Smooth muscle cell (in vitro differentiated cells): ENCODE measurements around the gene TBXAS1. TPM values are rescaled to one million over a fixed set of nuclear protein-coding genes. Genes with fewer than 3 reads are reported as not detected.

Source experiments
- DNase-seq: peaks from one replicate; lab custom pipeline; 2025; ENCODE audit not compliant: unreplicated experiment; lab: John Stamatoyannopoulos, UW
- H2AFZ ChIP-seq: fragments of 200-600 bp; sonication (generic); 2 replicates; pipeline ENCODE4 v1.6.0; 2016; ENCODE audit warnings: antibody characterized with exemption, low read depth, mild to moderate bottlenecking
- H3F3A ChIP-seq: fragments of 200-600 bp; sonication (generic); 2 replicates; pipeline ENCODE4 v1.6.0; 2017; ENCODE audit warnings: antibody characterized with exemption, low read depth
- H3K27ac ChIP-seq: fragments of 200-600 bp; sonication (generic); 2 replicates; pipeline ENCODE4 v1.5.1; 2016; ENCODE audit warnings: low read depth, mild to moderate bottlenecking
- H3K27me3 ChIP-seq: fragments of 200-600 bp; sonication (generic); 2 replicates; pipeline ENCODE4 v1.6.1; 2016; ENCODE audit warnings: low read depth, mild to moderate bottlenecking
- H3K36me3 ChIP-seq: fragments of 200-600 bp; sonication (generic); 2 replicates; pipeline ENCODE4 v1.5.1; 2016; ENCODE audit warnings: low read depth
- H3K4me1 ChIP-seq: fragments of 200-600 bp; sonication (generic); 2 replicates; pipeline ENCODE4 v1.5.1; 2016; ENCODE audit warnings: low read depth
- H3K4me2 ChIP-seq: fragments of 200-600 bp; sonication (generic); 2 replicates; pipeline ENCODE4 v1.6.0; 2016; ENCODE audit warnings: mild to moderate bottlenecking
- H3K4me3 ChIP-seq: fragments of 200-600 bp; sonication (generic); 2 replicates; pipeline ENCODE4 v1.5.1; 2016; ENCODE audit warnings: mild to moderate bottlenecking
- H3K79me2 ChIP-seq: fragments of 200-600 bp; sonication (generic); 2 replicates; pipeline ENCODE4 v1.6.0; 2016; ENCODE audit warnings: low read depth, mild to moderate bottlenecking
- H3K9ac ChIP-seq: fragments of 200-600 bp; sonication (generic); 2 replicates; pipeline ENCODE4 v1.6.0; 2016; ENCODE audit warnings: low read depth
- H3K9me3 ChIP-seq: fragments of 200-600 bp; sonication (generic); replicated peaks from 2 replicates; pipeline ENCODE4 v1.5.1; 2016; ENCODE audit warnings: low read depth
- H4K20me1 ChIP-seq: fragments of 200-600 bp; sonication (generic); 2 replicates; pipeline ENCODE4 v1.6.0; 2016; ENCODE audit warnings: low read depth
- CTCF ChIP-seq: fragments of 200-600 bp; sonication (generic); IDR thresholded peaks from 2 replicates; pipeline ENCODE4 v1.5.1; 2017; ENCODE audit warnings: borderline replicate concordance, mild to moderate bottlenecking, antibody characterized with exemption; ENCODE audit not compliant: insufficient read depth, poor library complexity, severe bottlenecking
- WGBS: methylation state at CpG from one replicate; pipeline ENCODE4 v1.1.7; 2016; ENCODE audit warnings: low lambda C conversion rate; 5-methylcytosine and 5-hydroxymethylcytosine counted together
- polyA plus RNA-seq: library from polyadenylated mRNA; unstranded; fragments of >200 nt; fragmentation: Nextera tagmentation; extraction: Ambion mirVana; gene quantifications from 2 replicates; pipeline ENCODE4 v1.2.1, GENCODE V29; 2016
- total RNA-seq: library from RNA; depleted of rRNA; stranded (reverse); fragments of >200 nt; gene quantifications from 2 replicates; pipeline ENCODE4 v1.2.3, GENCODE V29; 2014

TBXAS1 gene
- total and polyA plus RNA-seq, 2 experiments from 2014 or later = 0.51 TPM; not detected in 1

GRCh38 chr7:139947021-139947420 lies 118.0 kb downstream of the TBXAS1 start:
- no peaks in the 10 kb centered on the region for H4K20me1 ChIP-seq
- no peaks in the 10 kb centered on the region for H3K36me3 ChIP-seq
- no peak overlapping the region for H3K4me3 ChIP-seq
- 91% methylated on average over 3 of the region's 3 CpGs for WGBS
- no peaks in the 10 kb centered on the region for H3K4me1 ChIP-seq
- no peak for DNase-seq
- no peaks in the 10 kb centered on the region for H3K9me3 ChIP-seq
- no peak for TF ChIP-seq CTCF
- H2AFZ ChIP-seq = no peak overlapping the region
- H3K27ac ChIP-seq = no peak overlapping the region
- H3K27me3 ChIP-seq = no peaks in the 10 kb centered on the region
- H3F3A ChIP-seq = no peaks in the 10 kb centered on the region
- no peak overlapping the region for H3K9ac ChIP-seq
- no peak overlapping the region for H3K4me2 ChIP-seq
- H3K79me2 ChIP-seq = no peaks in the 10 kb centered on the region

- no peak for DNase-seq
- Histone ChIP-seq H3F3A (no peaks in the 10 kb centered on the region), H3K27me3 (no peaks in the 10 kb centered on the region), H3K36me3 (no peaks in the 10 kb centered on the region), H3K4me2 (no peak overlapping the region), H3K9me3 (no peaks in the 10 kb centered on the region), H3K4me1 (no peaks in the 10 kb centered on the region), H3K4me3 (no peak overlapping the region), H3K9ac (no peak overlapping the region), H3K79me2 (no peaks in the 10 kb centered on the region), H3K27ac (no peak overlapping the region), H4K20me1 (no peaks in the 10 kb centered on the region), H2AFZ (no peak overlapping the region)
- no peak for TF ChIP-seq CTCF
- WGBS = 88% methylated on average over 2 of the region's 2 CpGs
Observed at GRCh38 chr7:139948167-139948566, 119.1 kb downstream of the TBXAS1 start.

DNA sequence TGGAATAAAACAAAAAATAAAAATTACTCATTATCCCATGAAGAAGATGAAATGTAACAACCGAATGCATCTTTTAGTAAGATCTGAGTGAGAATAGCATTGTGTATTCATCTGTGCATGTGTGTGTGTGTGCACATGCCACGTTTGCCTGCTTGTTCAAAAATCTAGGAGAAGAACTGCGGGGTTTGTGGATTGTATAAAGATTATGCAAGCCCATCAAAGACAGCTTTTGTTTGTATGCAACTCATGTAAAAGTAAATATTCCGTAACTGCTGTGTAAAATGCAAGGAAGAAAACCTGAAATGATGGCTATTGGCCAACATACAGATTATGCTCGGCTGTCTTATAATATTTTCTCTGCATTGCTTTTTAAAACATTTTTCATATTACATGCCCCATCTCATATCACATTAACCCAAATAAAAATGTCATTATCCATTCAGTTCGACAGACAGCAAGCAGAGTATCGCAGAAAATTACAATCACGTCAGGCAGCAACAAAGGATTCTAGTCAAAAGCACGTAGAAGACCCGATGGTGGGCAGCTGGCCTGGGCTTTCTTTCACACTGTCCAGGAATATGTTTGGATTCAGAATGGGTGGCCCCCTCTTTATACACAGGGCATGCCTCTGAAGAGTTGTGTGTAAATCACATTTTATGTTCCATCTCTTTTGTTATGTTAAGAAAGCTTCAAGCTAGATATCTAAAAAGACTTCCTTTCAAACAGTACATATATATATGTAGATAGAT lies 119.7 kb downstream of the TBXAS1 start:
- Histone ChIP-seq H3K9ac (no peak overlapping the region), H2AFZ (no peak overlapping the region), H3F3A (no peaks in the 10 kb centered on the region), H3K4me2 (no peak overlapping the region), H3K27ac (no peak overlapping the region), H3K4me3 (no peak overlapping the region), H3K79me2 (no peaks in the 10 kb centered on the region), H3K27me3 (no peaks in the 10 kb centered on the region), H3K36me3 (no peaks in the 10 kb centered on the region), H3K4me1 (no peaks in the 10 kb centered on the region), H4K20me1 (no peaks in the 10 kb centered on the region), H3K9me3 (no peaks in the 10 kb centered on the region)
- TF ChIP-seq CTCF = no peak
- 95% methylated on average over 10 of the region's 10 CpGs for WGBS
- no peak for DNase-seq

- Histone ChIP-seq H3K79me2 (no peaks in the 10 kb centered on the region), H3F3A (no peaks in the 10 kb centered on the region), H3K27me3 (no peaks in the 10 kb centered on the region), H3K4me1 (no peaks in the 10 kb centered on the region), H3K9ac (no peak overlapping the region), H3K27ac (no peak overlapping the region), H2AFZ (no peak overlapping the region), H3K36me3 (no peaks in the 10 kb centered on the region), H3K4me2 (no peak overlapping the region), H3K4me3 (no peak overlapping the region), H4K20me1 (no peaks in the 10 kb centered on the region), H3K9me3 (no peaks in the 10 kb centered on the region)
- no peak for DNase-seq
- 88% methylated on average over 3 of the region's 3 CpGs for WGBS
- no peak for TF ChIP-seq CTCF
Observed at GRCh38 chr7:139949629-139950028, 120.6 kb downstream of the TBXAS1 start.
